Neuronal stem cell (in vitro differentiated cells): ENCODE results near the gene PPP6C.

ENCODE experiments used
- DNase-seq: peaks from one replicate; pipeline ENCODE4 v3.0.0-alpha.2; 2013; ENCODE audit warnings: low spot score
- H2AFZ ChIP-seq: one replicate; pipeline ENCODE4 v1.6.1; 2013; ENCODE audit warnings: mild to moderate bottlenecking, low read length, inconsistent platforms
- H2AK5ac ChIP-seq: 2 replicates; pipeline ENCODE4 v1.6.1; 2013; ENCODE audit warnings: low read depth, mild to moderate bottlenecking, inconsistent platforms, low read length, moderate library complexity, mixed read lengths
- H2BK120ac ChIP-seq: 2 replicates; pipeline ENCODE4 v1.6.1; 2013; ENCODE audit warnings: low read depth, mild to moderate bottlenecking, inconsistent platforms, low read length, moderate library complexity, mixed read lengths
- H2BK12ac ChIP-seq: one replicate; pipeline ENCODE4 v1.6.1; 2013; ENCODE audit warnings: low read length, inconsistent platforms
- H2BK15ac ChIP-seq: 2 replicates; pipeline ENCODE4 v1.6.1; 2013; ENCODE audit warnings: mild to moderate bottlenecking, low read length, inconsistent platforms, mixed read lengths
- H2BK5ac ChIP-seq: one replicate; pipeline ENCODE4 v1.6.1; 2013; ENCODE audit warnings: inconsistent platforms, mild to moderate bottlenecking, low read length, moderate library complexity
- H3K14ac ChIP-seq: one replicate; pipeline ENCODE4 v1.6.1; 2013; ENCODE audit warnings: low read length, inconsistent platforms
- H3K18ac ChIP-seq: 2 replicates; pipeline ENCODE4 v1.6.1; 2013; ENCODE audit warnings: low read length, inconsistent platforms
- H3K23ac ChIP-seq: 2 replicates; pipeline ENCODE4 v1.6.1; 2013; ENCODE audit warnings: low read depth, mild to moderate bottlenecking, mixed read lengths, low read length, inconsistent platforms; ENCODE audit not compliant: poor library complexity
- H3K27ac ChIP-seq: replicated peaks from 3 replicates; pipeline ENCODE4 v1.5.1; 2013; ENCODE audit warnings: low read length, inconsistent platforms
- H3K27me3 ChIP-seq, 3 experiments: 2 replicates each; pipeline ENCODE4 v1.6.1; 2013; ENCODE audit warnings: low read length in 3 of 3, mild to moderate bottlenecking in 2 of 3, inconsistent platforms in 1 of 3, low read depth in 1 of 3, mixed read lengths in 1 of 3, moderate library complexity in 1 of 3; ENCODE audit not compliant: control insufficient read depth in 3 of 3, insufficient read depth in 3 of 3
- H3K36me3 ChIP-seq, 2 donors: replicated peaks in 1 of 2; 2 replicates each; pipeline ENCODE4 v1.6.1; 2013; ENCODE audit warnings: low read length in 2 of 2; ENCODE audit not compliant: control insufficient read depth in 2 of 2, insufficient read depth in 2 of 2
- H3K4ac ChIP-seq: 2 replicates; pipeline ENCODE4 v1.6.1; 2013; ENCODE audit warnings: inconsistent platforms, mild to moderate bottlenecking, low read length, moderate library complexity
- H3K4me1 ChIP-seq, 2 donors: 1 replicate in 1 of 2; 2 replicates in 1 of 2; pipeline ENCODE4 v1.6.1; 2013; ENCODE audit warnings: low read length in 2 of 2, low read depth in 1 of 2; ENCODE audit not compliant: control insufficient read depth in 2 of 2, insufficient read depth in 1 of 2
- H3K4me2 ChIP-seq: one replicate; pipeline ENCODE4 v1.6.1; 2013; ENCODE audit warnings: mild to moderate bottlenecking, low read length, inconsistent platforms; ENCODE audit not compliant: insufficient read depth, poor library complexity, severe bottlenecking
- H3K4me3 ChIP-seq, 2 donors: 2 replicates each; pipeline ENCODE4 v1.5.1; 2013; ENCODE audit warnings: low read length in 2 of 2, mild to moderate bottlenecking in 2 of 2, inconsistent platforms in 1 of 2, moderate library complexity in 1 of 2
- H3K79me1 ChIP-seq: one replicate; pipeline ENCODE4 v1.6.1; 2013; ENCODE audit warnings: low read depth, mild to moderate bottlenecking, inconsistent platforms, low read length, moderate library complexity
- H3K9ac ChIP-seq: one replicate; pipeline ENCODE4 v1.6.1; 2013; ENCODE audit warnings: mild to moderate bottlenecking, low read depth, low read length, inconsistent platforms; ENCODE audit not compliant: poor library complexity
- H3K9me3 ChIP-seq, 2 donors: replicated peaks in 1 of 2; 2 replicates each; pipeline versions ENCODE3 to v1.6.1; 2013; ENCODE audit warnings: low read length in 2 of 2, mild to moderate bottlenecking in 2 of 2, inconsistent platforms in 1 of 2, low read depth in 1 of 2, mixed read lengths in 1 of 2, moderate library complexity in 1 of 2; ENCODE audit not compliant: control insufficient read depth in 2 of 2, insufficient read depth in 1 of 2
- H4K8ac ChIP-seq: one replicate; pipeline ENCODE4 v1.6.1; 2013; ENCODE audit warnings: low read depth, mild to moderate bottlenecking, inconsistent platforms, low read length, moderate library complexity
- H4K91ac ChIP-seq: one replicate; pipeline ENCODE4 v1.6.1; 2013; ENCODE audit warnings: low read length, low read depth, mild to moderate bottlenecking, inconsistent platforms; ENCODE audit not compliant: poor library complexity
- WGBS, 2 donors: extraction: QIAGEN DNeasy Blood & Tissue Kit; methylation state at CpG; one replicate each; pipeline ENCODE4 v1.1.7; 2013; ENCODE audit warnings: missing lambda C conversion rate in 2 of 2, mixed read lengths in 1 of 2; ENCODE audit not compliant: insufficient read length in 2 of 2, insufficient replicate concordance in 1 of 2; ENCODE audit errors: extremely low coverage in 2 of 2; 5-methylcytosine and 5-hydroxymethylcytosine counted together

The PPP6C gene

GRCh38 chr9:125126019-125126746, 63.4 kb downstream of the PPP6C start:
- no CpG with 5 or more reads among the region's 2 CpGs for WGBS, 2 donors
- Histone ChIP-seq H3K79me1 (peaks cover 4% of the 10 kb centered on the region), H3K4ac (no peak overlapping the region), H3K9ac (peak overlapping the region; percentile 50), H3K23ac (peak overlapping the region; percentile 16), H2BK120ac (no peak overlapping the region), H2AFZ (no peak overlapping the region), H3K4me1 (peaks cover 2 to 6% of the 10 kb centered on the region in 2 donors), H3K14ac (no peak overlapping the region), H4K91ac (no peak overlapping the region), H2BK5ac (no peak overlapping the region), H2BK15ac (no peak overlapping the region), H2AK5ac (no peak overlapping the region), H3K9me3 (no peaks in the 10 kb centered on the region), H3K27ac (peak overlapping the region; percentile 10), H4K8ac (no peak overlapping the region), H3K4me3 (no peak overlapping the region), H3K36me3 (peaks cover 0 to 4% of the 10 kb centered on the region in 2 donors), H3K4me2 (no peak overlapping the region), H3K27me3 (no peaks in the 10 kb centered on the region), H3K18ac (no peak overlapping the region), H2BK12ac (no peak overlapping the region)
- DNase-seq: peak; percentile 6

- no peak overlapping the region for H3K18ac ChIP-seq
- no peak overlapping the region for H3K14ac ChIP-seq
- no peak overlapping the region for H2AFZ ChIP-seq
- no peak overlapping the region for H4K8ac ChIP-seq
- H3K9me3 ChIP-seq: no peaks in the 10 kb centered on the region
- H3K9ac ChIP-seq: no peak overlapping the region
- peaks cover 4% of the 10 kb centered on the region for H3K79me1 ChIP-seq
- no peak overlapping the region for H3K4ac ChIP-seq
- peaks cover 0 to 4% of the 10 kb centered on the region in 2 donors for H3K36me3 ChIP-seq
- no peak overlapping the region for H2BK12ac ChIP-seq
- WGBS, 2 donors: no CpG with 5 or more reads among the region's 7 CpGs
- H4K91ac ChIP-seq: no peak overlapping the region
- no peak overlapping the region for H3K23ac ChIP-seq
- no peak overlapping the region for H3K4me2 ChIP-seq
- no peak overlapping the region for H2BK5ac ChIP-seq
- H2AK5ac ChIP-seq: no peak overlapping the region
- no peak overlapping the region for H2BK120ac ChIP-seq
- H3K4me3 ChIP-seq: no peak overlapping the region
- peaks cover 4 to 6% of the 10 kb centered on the region in 2 donors for H3K4me1 ChIP-seq
- H3K27ac ChIP-seq: no peak overlapping the region
- H3K27me3 ChIP-seq: no peaks in the 10 kb centered on the region
- DNase-seq: no peak
- H2BK15ac ChIP-seq: no peak overlapping the region
Observed at GRCh38 chr9:125125523-125125922, 64.1 kb downstream of the PPP6C start.

GRCh38 chr9:125121146-125121545, 68.5 kb downstream of the PPP6C start:
- no peak overlapping the region for H2BK12ac ChIP-seq
- no peaks in the 10 kb centered on the region for H3K27me3 ChIP-seq
- H3K4ac ChIP-seq: no peak overlapping the region
- H4K8ac ChIP-seq: no peak overlapping the region
- WGBS, 2 donors: no CpG with 5 or more reads among the region's 2 CpGs
- H2BK5ac ChIP-seq: no peak overlapping the region
- peaks cover 4 to 5% of the 10 kb centered on the region in 2 donors for H3K4me1 ChIP-seq
- DNase-seq: no peak
- H3K36me3 ChIP-seq: peaks cover 0 to 4% of the 10 kb centered on the region in 2 donors
- no peak overlapping the region for H2AFZ ChIP-seq
- no peaks in the 10 kb centered on the region for H3K9me3 ChIP-seq
- H3K14ac ChIP-seq: no peak overlapping the region
- no peak overlapping the region for H3K18ac ChIP-seq
- H2BK120ac ChIP-seq: no peak overlapping the region
- no peak overlapping the region for H2BK15ac ChIP-seq
- no peak overlapping the region for H3K9ac ChIP-seq
- H3K27ac ChIP-seq: no peak overlapping the region
- no peak overlapping the region for H2AK5ac ChIP-seq
- no peak overlapping the region for H4K91ac ChIP-seq
- no peak overlapping the region for H3K4me2 ChIP-seq
- H3K4me3 ChIP-seq: no peak overlapping the region
- H3K79me1 ChIP-seq: peaks cover 1% of the 10 kb centered on the region
- H3K23ac ChIP-seq: no peak overlapping the region

GRCh38 chr9:125119643-125120286, 69.8 kb downstream of the PPP6C start:
- Histone ChIP-seq H3K36me3 (peaks cover 0 to 4% of the 10 kb centered on the region in 2 donors), H3K9me3 (no peaks in the 10 kb centered on the region), H4K8ac (no peak overlapping the region), H3K4me2 (no peak overlapping the region), H3K4me3 (no peak overlapping the region), H3K18ac (no peak overlapping the region), H3K9ac (no peak overlapping the region), H3K27me3 (no peaks in the 10 kb centered on the region), H3K4ac (no peak overlapping the region), H3K79me1 (no peaks in the 10 kb centered on the region), H3K27ac (no peak overlapping the region), H3K23ac (no peak overlapping the region), H2BK120ac (no peak overlapping the region), H2BK5ac (no peak overlapping the region), H2AFZ (no peak overlapping the region), H2BK15ac (no peak overlapping the region), H2BK12ac (no peak overlapping the region), H4K91ac (no peak overlapping the region), H2AK5ac (no peak overlapping the region), H3K14ac (no peak overlapping the region), H3K4me1 (peaks cover 2 to 4% of the 10 kb centered on the region in 2 donors)
- DNase-seq: no peak
- no CpG with 5 or more reads among the region's 4 CpGs for WGBS, 2 donors
